NB4 (cell line): ENCODE results near the gene FKBP6.
"Not testable (repeated sequence)": the region's sequence is repeated elsewhere in the genome, so short reads cannot be mapped to it uniquely, and the experiment has no call there.

Experiments
- MYC ChIP-seq: IDR thresholded peaks from 2 replicates; pipeline ENCODE4 v1.6.1; 2011; ENCODE audit warnings: low read depth, low read length
- POLR2A ChIP-seq: IDR thresholded peaks from 2 replicates; pipeline ENCODE4 v1.6.1; 2011; ENCODE audit warnings: mild to moderate bottlenecking; ENCODE audit not compliant: insufficient read length; ENCODE audit errors: extremely low read depth
- TF ChIP-seq, protein P1 (sequence below): IDR thresholded peaks from one replicate; pipeline ENCODE4 v1.5.1; 2012; ENCODE audit warnings: low read depth, low read length
- TF ChIP-seq, protein P2 (sequence below): IDR thresholded peaks from 2 replicates; pipeline ENCODE4 v1.6.1; 2011; ENCODE audit warnings: low read depth, low read length

- TF ChIP-seq, protein P1, sequence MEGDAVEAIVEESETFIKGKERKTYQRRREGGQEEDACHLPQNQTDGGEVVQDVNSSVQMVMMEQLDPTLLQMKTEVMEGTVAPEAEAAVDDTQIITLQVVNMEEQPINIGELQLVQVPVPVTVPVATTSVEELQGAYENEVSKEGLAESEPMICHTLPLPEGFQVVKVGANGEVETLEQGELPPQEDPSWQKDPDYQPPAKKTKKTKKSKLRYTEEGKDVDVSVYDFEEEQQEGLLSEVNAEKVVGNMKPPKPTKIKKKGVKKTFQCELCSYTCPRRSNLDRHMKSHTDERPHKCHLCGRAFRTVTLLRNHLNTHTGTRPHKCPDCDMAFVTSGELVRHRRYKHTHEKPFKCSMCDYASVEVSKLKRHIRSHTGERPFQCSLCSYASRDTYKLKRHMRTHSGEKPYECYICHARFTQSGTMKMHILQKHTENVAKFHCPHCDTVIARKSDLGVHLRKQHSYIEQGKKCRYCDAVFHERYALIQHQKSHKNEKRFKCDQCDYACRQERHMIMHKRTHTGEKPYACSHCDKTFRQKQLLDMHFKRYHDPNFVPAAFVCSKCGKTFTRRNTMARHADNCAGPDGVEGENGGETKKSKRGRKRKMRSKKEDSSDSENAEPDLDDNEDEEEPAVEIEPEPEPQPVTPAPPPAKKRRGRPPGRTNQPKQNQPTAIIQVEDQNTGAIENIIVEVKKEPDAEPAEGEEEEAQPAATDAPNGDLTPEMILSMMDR = not testable (repeated sequence)
- not testable (repeated sequence) for TF ChIP-seq POLR2A, MYC
- TF ChIP-seq, protein P2, sequence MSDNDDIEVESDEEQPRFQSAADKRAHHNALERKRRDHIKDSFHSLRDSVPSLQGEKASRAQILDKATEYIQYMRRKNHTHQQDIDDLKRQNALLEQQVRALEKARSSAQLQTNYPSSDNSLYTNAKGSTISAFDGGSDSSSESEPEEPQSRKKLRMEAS = not testable (repeated sequence)
Observed at GRCh38 chr7:73376262-73376661, 48.3 kb downstream of the FKBP6 start.
